ENCODE measurements around the gene TLE5.
"Not testable (repeated sequence)": the region's sequence is repeated elsewhere in the genome, so short reads cannot be mapped to it uniquely, and the experiment has no call there.

The TLE5 gene

GRCh38 chr19:3097442-3097871 is 35.2 kb upstream of the TLE5 start:
- Histone ChIP-seq H3K27ac (no peak overlapping the region), H3K4me3 (ENCODE audit: low read depth, low read length) (no peak overlapping the region)
- in situ Hi-C loops (cut with HindIII; ENCODE audit: low pct_ligation_motif_present, low sequenced_read_pairs), result no loop called here

DNA sequence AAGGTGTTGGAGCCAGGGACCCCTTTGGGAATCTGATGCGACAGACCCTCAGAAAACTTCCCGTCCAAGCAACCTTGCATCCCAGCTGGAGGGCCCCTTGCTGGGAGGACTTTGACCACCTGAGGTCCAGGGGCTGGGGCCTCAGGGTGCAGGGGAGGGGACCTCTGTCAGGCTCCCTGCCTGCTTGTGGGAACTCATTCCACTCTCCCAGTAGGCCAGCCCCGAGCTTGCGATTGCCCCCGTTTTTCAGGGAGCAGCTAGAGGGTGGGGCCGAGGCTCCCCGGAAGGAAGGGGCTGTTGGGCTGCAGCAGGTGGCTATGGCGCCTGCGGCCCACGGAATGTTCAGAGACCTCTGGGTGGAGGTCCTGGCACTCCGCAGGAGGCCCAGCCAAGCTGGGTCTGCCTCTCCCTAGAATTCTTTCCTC is 34.6 kb upstream of the TLE5 start:
- no peak overlapping the region for H3K27ac ChIP-seq
- H3K27me3 ChIP-seq (replicated peaks), result no peaks in the 10 kb centered on the region
- DNase-seq, result no peak
- H3K4me3 ChIP-seq (ENCODE audit: low read depth, low read length), result no peak overlapping the region
- TF ChIP-seq CTCF (IDR thresholded peaks at IDR 0.05; ENCODE audit: low read depth, low read length, missing control alignments), result no peak
- in situ Hi-C loops (cut with HindIII; ENCODE audit: low pct_ligation_motif_present, low sequenced_read_pairs), result no loop called here
- no peaks in the 10 kb centered on the region for H3K36me3 ChIP-seq (replicated peaks)

More at GRCh38 chr19:3097442-3097871, 35.2 kb upstream of the TLE5 start:
- Histone ChIP-seq H3K27me3 (replicated peaks) (no peaks in the 10 kb centered on the region), H3K36me3 (replicated peaks) (no peaks in the 10 kb centered on the region)
- TF ChIP-seq CTCF (IDR thresholded peaks at IDR 0.05; ENCODE audit: low read depth, low read length, missing control alignments), result no peak
- no peak for DNase-seq

DNA sequence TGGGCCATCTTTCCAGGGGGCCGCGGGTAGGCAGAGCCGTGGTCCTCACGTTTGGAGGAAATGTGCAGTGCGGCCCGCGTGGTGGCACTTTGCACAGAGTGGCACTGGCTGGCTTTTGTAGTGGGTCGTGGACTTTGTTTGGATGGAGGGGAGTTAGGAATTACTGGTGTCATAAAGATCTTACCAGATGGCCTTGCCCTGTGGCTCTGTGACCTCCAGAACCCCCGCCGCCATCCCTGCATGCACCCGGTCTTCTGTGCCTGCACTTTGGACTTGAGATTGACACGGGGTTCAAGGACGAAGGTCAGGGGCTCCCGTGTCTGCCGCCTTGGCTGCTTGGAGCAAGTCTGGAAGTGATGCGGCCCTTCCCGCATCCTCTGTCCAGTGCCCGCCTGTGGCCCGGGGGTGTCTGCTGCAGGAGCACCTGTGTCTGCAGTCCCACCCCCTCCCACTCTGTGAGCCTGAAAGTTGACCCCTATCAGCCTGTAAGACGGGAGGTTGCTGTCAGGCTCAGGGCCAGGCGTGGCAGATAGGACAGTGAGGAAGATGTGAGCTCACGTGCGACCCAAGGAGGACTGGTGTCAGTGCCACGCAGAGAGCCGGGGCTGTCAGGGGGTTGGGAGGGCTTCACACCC is 34.1 kb upstream of the TLE5 start:
- no peak overlapping the region for H3K27ac ChIP-seq
- in situ Hi-C loops (cut with HindIII; ENCODE audit: low pct_ligation_motif_present, low sequenced_read_pairs), result no loop called here
- H3K4me3 ChIP-seq (ENCODE audit: low read depth, low read length), result peak overlapping the region; percentile 89
- TF ChIP-seq CTCF (IDR thresholded peaks at IDR 0.05; ENCODE audit: low read depth, low read length, missing control alignments), result no peak
- H3K27me3 ChIP-seq (replicated peaks), result no peaks in the 10 kb centered on the region
- no peaks in the 10 kb centered on the region for H3K36me3 ChIP-seq (replicated peaks)
- no peak for DNase-seq

GRCh38 chr19:3095441-3096191 is 33.3 kb upstream of the TLE5 start:
- in situ Hi-C loops (cut with HindIII; ENCODE audit: low pct_ligation_motif_present, low sequenced_read_pairs), result no loop called here
- Histone ChIP-seq H3K4me3 (ENCODE audit: low read depth, low read length) (peak overlapping the region; percentile 89), H3K27ac (no peak overlapping the region), H3K36me3 (replicated peaks) (no peaks in the 10 kb centered on the region), H3K27me3 (replicated peaks) (no peaks in the 10 kb centered on the region)
- no peak for TF ChIP-seq CTCF (IDR thresholded peaks at IDR 0.05; ENCODE audit: low read depth, low read length, missing control alignments)
- DNase-seq, result no peak

DNA sequence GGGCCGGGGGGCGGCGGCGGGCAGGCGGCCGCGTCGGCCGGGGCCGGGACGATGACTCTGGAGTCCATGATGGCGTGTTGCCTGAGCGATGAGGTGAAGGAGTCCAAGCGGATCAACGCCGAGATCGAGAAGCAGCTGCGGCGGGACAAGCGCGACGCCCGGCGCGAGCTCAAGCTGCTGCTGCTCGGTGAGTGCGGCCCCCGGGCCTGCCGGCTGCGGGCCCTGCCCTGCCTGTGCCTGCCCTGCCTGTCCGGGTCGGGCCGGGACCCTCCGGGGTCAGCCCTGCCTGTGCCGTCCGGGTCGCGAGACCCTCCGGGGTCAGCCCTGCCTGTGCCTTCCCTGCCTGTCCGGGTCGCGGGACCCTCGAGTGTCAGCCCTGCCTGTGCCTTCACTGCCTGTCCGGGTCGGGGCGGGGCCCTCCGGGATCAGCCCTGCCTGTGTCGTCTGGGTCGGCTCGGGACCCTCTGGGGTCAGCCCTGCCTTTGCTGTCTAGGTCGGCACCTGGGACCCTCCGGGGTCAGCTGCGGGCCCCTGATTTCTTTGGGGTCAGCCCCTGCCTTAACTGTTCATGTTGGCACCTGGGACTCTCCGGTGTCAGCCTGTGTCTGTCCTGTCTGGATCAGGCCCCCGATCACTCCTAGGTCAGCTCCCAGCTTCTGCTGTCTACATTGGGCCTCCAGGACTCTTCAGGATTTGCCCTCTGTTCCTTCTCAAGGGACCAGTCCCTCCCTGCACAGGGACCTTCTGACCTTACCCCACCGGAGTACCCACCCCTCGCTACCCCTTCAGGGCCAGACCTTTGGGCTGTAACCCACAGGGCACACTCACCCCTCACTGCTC is 32.5 kb upstream of the TLE5 start:
- TF ChIP-seq CTCF (IDR thresholded peaks at IDR 0.05; ENCODE audit: low read depth, low read length, missing control alignments), result no peak
- Histone ChIP-seq H3K27ac (peak overlapping the region; percentile 25), H3K4me3 (ENCODE audit: low read depth, low read length) (peak overlapping the region; percentile 89), H3K36me3 (replicated peaks) (no peaks in the 10 kb centered on the region), H3K27me3 (replicated peaks) (no peaks in the 10 kb centered on the region)
- in situ Hi-C loops (cut with HindIII; ENCODE audit: low pct_ligation_motif_present, low sequenced_read_pairs), result no loop called here
- no peak for DNase-seq

GRCh38 chr19:3089299-3089855 is 27.1 kb upstream of the TLE5 start:
- H3K27ac ChIP-seq; in situ Hi-C loops (cut with HindIII; ENCODE audit: low pct_ligation_motif_present, low sequenced_read_pairs); H3K36me3 ChIP-seq (replicated peaks); DNase-seq; H3K27me3 ChIP-seq (replicated peaks); H3K4me3 ChIP-seq (ENCODE audit: low read depth, low read length): not testable (repeated sequence)

Measured in brain microvascular endothelial cell (primary cell).